HEK293T (cell line): ENCODE data around the gene WWC1.

Experiments
- CTCF ChIA-PET: fragments of 350-600 bp; formaldehyde crosslinking; extraction: SDS; loops from one replicate; lab custom pipeline; 2021; ENCODE audit warnings: antibody characterized with exemption, inconsistent platforms; lab: Yijun Ruan, JAX
- POLR2A ChIA-PET: fragments of 350-600 bp; formaldehyde crosslinking; extraction: SDS; loops from one replicate; lab custom pipeline; 2020; ENCODE audit warnings: antibody characterized with exemption, inconsistent platforms; lab: Yijun Ruan, JAX
- DNase-seq: peaks from one replicate; pipeline ENCODE4 v3.0.0; 2012; ENCODE audit warnings: mixed read lengths; ENCODE audit errors: extremely low spot score
- ARNT ChIP-seq: fragments of 450-650 bp; IDR thresholded peaks from 2 replicates; pipeline ENCODE4 v1.6.1; 2017; ENCODE audit warnings: mild to moderate bottlenecking
- BHLHE40 ChIP-seq: fragments of 450-650 bp; IDR thresholded peaks from 2 replicates; pipeline ENCODE4 v1.6.1; 2016; ENCODE audit warnings: mild to moderate bottlenecking, moderate library complexity, borderline replicate concordance
- CTBP1 ChIP-seq: fragments of 450-650 bp; IDR thresholded peaks from 2 replicates; pipeline ENCODE4 v1.6.1; 2016; ENCODE audit warnings: borderline replicate concordance
- ELF4 ChIP-seq: fragments of 450-650 bp; IDR thresholded peaks from 2 replicates; pipeline ENCODE4 v1.6.1; 2017; ENCODE audit warnings: antibody characterized with exemption
- FOXA1 ChIP-seq: fragments of 450-650 bp; IDR thresholded peaks from 2 replicates; pipeline ENCODE4 v1.6.1; 2016; ENCODE audit warnings: mild to moderate bottlenecking
- FOXK2 ChIP-seq: fragments of 450-650 bp; IDR thresholded peaks from 2 replicates; pipeline ENCODE4 v1.6.1; 2016; ENCODE audit warnings: mild to moderate bottlenecking
- FOXM1 ChIP-seq: fragments of 450-650 bp; IDR thresholded peaks from 2 replicates; pipeline ENCODE4 v1.6.1; 2017; ENCODE audit warnings: mild to moderate bottlenecking, borderline replicate concordance
- HDGF ChIP-seq: fragments of 450-650 bp; IDR thresholded peaks from 2 replicates; pipeline ENCODE4 v1.6.1; 2017; ENCODE audit warnings: antibody characterized with exemption, borderline replicate concordance
- L3MBTL2 ChIP-seq: fragments of 450-650 bp; conservative IDR thresholded peaks from 2 replicates; pipeline ENCODE4 v1.6.1; 2016; ENCODE audit warnings: mild to moderate bottlenecking
- LEF1 ChIP-seq: fragments of 450-650 bp; IDR thresholded peaks from 2 replicates; pipeline ENCODE4 v1.6.1; 2017; ENCODE audit warnings: mild to moderate bottlenecking, borderline replicate concordance
- NFRKB ChIP-seq: fragments of 450-650 bp; IDR thresholded peaks from 2 replicates; pipeline ENCODE4 v1.6.1; 2016; ENCODE audit warnings: mild to moderate bottlenecking, moderate library complexity
- SP1 ChIP-seq: fragments of 450-650 bp; IDR thresholded peaks from 2 replicates; pipeline ENCODE4 v1.6.1; 2017
- SUZ12 ChIP-seq: fragments of 450-650 bp; IDR thresholded peaks from 2 replicates; pipeline ENCODE4 v1.6.1; 2016; ENCODE audit warnings: mild to moderate bottlenecking
- TARDBP ChIP-seq: fragments of 450-650 bp; IDR thresholded peaks from 2 replicates; pipeline ENCODE4 v1.6.1; 2016
- ZNF384 ChIP-seq: fragments of 450-650 bp; IDR thresholded peaks from 2 replicates; pipeline ENCODE4 v1.6.1; 2016
- TF ChIP-seq, protein P1 (sequence below): fragments of 450-650 bp; IDR thresholded peaks from 2 replicates; pipeline ENCODE4 v1.6.1; 2016

WWC1 gene

DNA sequence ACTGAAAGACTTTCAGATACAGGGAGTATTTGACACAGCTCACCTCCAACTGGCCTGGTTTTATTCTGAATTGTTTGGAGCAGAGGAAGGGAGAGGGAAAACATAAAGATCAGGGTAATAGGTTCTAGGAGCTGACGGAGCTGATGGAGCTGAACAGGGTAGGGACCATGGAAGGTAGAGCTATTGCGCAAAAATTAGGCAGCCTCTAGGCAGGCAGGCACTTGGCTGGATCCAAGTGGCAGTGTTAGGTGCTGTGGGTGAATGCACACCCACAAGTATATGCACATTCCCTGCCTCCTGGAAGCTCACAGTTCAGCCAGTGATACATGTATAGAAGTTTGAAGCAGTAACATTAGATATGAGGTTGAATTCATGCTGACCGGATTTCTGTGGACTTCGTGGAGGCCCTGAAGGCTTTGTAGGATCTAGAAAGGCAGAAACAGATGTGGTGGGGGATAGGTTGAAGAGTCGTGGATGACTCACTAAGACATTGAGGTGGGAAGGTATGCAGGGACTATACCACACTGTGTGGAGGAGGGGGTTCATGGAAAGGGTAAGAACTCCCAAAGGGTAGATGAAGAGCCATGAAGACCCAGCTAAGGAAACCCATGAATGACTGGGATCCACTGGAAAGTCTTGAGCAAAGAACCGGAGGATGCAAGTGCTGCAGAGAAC, 50.8 kb downstream of the WWC1 start:
- ChIA-PET CTCF (no interaction called here), POLR2A (no interaction called here)
- no peak for DNase-seq
- TF ChIP-seq FOXM1, result no peak
- no peak for TF ChIP-seq L3MBTL2
- no peak for TF ChIP-seq TARDBP
- TF ChIP-seq SUZ12, result no peak
- TF ChIP-seq SP1, result no peak

DNA sequence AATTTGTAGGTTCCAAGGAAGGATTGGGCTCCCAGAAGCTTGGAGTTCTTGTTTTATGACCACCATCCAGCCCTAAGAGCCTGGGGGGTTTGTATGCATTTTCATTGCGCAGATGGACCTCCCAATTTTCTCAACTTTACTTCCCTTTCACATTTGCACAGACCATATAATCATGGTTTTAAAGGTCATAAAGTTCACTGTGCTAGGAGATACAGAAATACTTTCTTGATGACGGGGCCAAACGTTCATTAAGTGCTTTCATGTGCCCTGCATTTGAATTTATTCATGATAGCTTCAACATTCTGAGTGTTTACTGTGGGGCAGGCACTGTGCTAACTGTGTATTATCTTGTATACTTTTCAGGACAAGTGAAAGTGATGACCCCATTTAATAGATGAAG, 51.5 kb downstream of the WWC1 start:
- CTCF ChIA-PET, result no interaction called here
- no peak for DNase-seq
- POLR2A ChIA-PET, result no interaction called here
- no peak for TF ChIP-seq FOXK2
- TF ChIP-seq BHLHE40, result no peak
- TF ChIP-seq CTBP1, result no peak
- no peak for TF ChIP-seq SUZ12
- no peak for TF ChIP-seq ELF4
- TF ChIP-seq TARDBP, result no peak
- no peak for TF ChIP-seq SP1
- TF ChIP-seq, protein P1, sequence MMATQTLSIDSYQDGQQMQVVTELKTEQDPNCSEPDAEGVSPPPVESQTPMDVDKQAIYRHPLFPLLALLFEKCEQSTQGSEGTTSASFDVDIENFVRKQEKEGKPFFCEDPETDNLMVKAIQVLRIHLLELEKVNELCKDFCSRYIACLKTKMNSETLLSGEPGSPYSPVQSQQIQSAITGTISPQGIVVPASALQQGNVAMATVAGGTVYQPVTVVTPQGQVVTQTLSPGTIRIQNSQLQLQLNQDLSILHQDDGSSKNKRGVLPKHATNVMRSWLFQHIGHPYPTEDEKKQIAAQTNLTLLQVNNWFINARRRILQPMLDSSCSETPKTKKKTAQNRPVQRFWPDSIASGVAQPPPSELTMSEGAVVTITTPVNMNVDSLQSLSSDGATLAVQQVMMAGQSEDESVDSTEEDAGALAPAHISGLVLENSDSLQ, result no peak
- TF ChIP-seq ARNT, result no peak
- no peak for TF ChIP-seq LEF1

DNA sequence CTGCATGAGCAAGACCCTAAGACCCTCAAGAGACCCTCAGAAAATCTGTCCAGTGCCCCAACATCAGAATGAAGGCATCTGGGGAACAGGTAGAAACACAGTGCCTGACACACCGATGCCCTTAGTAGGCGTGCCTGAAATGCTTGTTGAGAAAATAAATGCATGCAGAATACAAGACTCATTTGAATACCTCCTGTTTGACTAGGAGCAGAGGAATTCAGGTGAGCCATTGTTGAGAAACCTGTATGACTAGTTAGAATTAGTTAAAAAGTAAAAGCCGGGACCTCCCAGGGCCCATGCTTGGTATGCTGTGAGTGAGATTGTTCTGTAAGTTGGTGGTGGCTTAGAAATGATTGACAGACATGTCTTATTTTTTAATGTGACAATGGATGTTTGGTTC, 55.0 kb downstream of the WWC1 start:
- ChIA-PET POLR2A (no interaction called here), CTCF (no interaction called here)
- no peak for DNase-seq
- no peak for TF ChIP-seq FOXK2
- TF ChIP-seq, protein P1, result peak; percentile 24; the same call in 1 of the 2 replicates
- TF ChIP-seq FOXM1, result no peak
- TF ChIP-seq NFRKB, result no peak

DNA sequence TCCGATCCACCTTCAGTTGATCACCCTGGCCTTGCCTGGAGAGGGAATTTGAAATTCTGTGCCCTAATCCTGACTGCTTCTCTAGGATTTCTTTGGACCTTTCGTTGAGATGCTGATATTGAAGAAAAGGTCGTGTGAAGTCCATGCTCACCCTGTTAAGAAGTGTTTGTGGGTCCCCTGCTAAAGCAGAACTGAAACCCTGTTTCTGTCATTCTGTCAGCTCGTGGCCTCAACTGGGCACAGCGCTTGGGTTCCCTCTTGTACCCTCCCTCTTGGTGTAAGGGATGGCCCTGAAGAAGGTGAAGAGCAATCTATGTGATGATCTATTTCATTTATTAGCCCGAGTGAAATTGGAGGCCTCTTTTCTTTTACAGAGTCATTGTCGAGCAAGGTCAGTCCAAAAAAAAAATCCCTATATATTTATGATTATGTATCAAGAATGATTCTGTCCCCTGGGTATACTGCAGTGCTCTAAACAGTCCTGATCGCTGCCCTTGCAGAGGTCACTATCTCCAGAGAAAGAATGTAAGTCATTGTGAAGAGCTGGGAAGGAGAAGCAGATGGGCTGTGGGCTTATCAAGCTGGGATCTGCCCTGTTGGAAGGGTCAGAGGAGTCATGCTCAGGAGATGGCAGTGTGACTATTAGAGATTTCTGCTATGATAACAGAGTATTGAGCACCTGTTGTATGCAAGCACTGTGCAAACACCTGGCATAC, 56.1 kb downstream of the WWC1 start:
- ChIA-PET CTCF (interaction anchor here (1.2 kb wide), 1 partner anchor 10 kb away, joined by 3 read pairs; no protein-coding TSS in a partner anchor), POLR2A (no interaction called here)
- TF ChIP-seq LEF1, result no peak
- TF ChIP-seq ZNF384, result no peak
- TF ChIP-seq ELF4, result no peak
- TF ChIP-seq CTBP1, result no peak
- TF ChIP-seq FOXK2, result no peak
- TF ChIP-seq, protein P1, result no peak
- no peak for TF ChIP-seq NFRKB
- no peak for TF ChIP-seq L3MBTL2
- no peak for TF ChIP-seq TARDBP
- no peak for TF ChIP-seq SUZ12
- no peak for TF ChIP-seq FOXM1
- no peak for TF ChIP-seq BHLHE40
- no peak for TF ChIP-seq SP1
- no peak for TF ChIP-seq ARNT
- no peak for DNase-seq

DNA sequence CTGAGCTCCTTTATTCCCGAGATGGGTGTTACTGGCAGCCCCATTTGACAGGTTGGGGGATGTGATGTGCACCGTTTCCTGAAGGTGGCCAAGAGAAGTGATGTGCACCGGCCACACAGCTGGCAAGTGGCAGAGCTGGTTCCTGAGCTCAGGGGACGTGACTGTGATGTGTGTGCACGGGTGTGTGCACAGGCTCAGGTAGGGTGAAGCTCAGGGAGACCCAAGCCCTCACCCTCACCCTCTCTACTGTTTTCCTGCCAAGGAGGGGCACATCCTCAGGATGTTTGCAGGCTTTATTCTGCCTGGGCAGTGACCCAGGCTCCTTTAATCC, 56.6 kb downstream of the WWC1 start:
- TF ChIP-seq LEF1 (no peak), SP1 (no peak), CTBP1 (no peak), ELF4 (no peak), ZNF384 (no peak), FOXA1 (no peak), FOXM1 (no peak), HDGF (no peak), NFRKB (no peak), TARDBP (no peak), L3MBTL2 (no peak), SUZ12 (no peak), BHLHE40 (no peak), FOXK2 (no peak), ARNT (no peak)
- TF ChIP-seq, protein P1, result no peak
- DNase-seq, result no peak
- POLR2A ChIA-PET, result no interaction called here
- CTCF ChIA-PET, result interaction anchor here (1.2 kb wide), 1 partner anchor 9 kb away, joined by 3 read pairs; no protein-coding TSS in a partner anchor

DNA sequence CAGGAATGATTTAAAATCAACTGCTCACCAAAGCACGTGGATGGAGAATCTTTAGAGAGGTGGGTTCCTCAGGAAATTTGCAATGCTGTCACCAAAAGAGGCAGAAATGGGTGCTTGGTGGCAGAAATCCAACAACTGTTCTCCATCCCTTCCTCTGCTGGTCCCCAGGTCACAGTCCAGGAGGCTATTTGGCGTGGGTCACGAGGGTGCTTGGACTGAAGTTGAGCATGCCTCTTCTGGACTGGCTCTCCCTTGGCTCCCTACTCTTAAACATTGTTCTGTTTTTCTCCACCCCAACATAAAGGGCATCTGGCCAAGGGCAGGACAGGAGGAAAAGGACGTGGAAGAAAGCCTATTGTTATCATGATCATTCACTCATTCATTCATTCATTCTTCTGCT, 58.9 kb downstream of the WWC1 start:
- CTCF ChIA-PET, result interaction anchor here (0.8 kb wide), 1 partner anchor 9 kb away, joined by 3 read pairs; no protein-coding TSS in a partner anchor

More for the DNA sequence above, 58.9 kb downstream of the WWC1 start:
- DNase-seq, result no peak
- TF ChIP-seq SP1 (no peak), CTBP1 (no peak), FOXM1 (no peak), LEF1 (no peak), FOXK2 (no peak), TARDBP (no peak), ELF4 (no peak), ZNF384 (no peak), NFRKB (no peak), L3MBTL2 (no peak), HDGF (no peak), BHLHE40 (no peak), ARNT (no peak), SUZ12 (no peak), FOXA1 (no peak)
- TF ChIP-seq, protein P1, result no peak
- POLR2A ChIA-PET, result no interaction called here
